Stimulated activated CD8-positive, alpha-beta memory T cell treated with anti-CD3 and anti-CD28 coated beads, Interleukin-15, amount 100 ng/mL, for 4 hours (primary cell): ENCODE measurements around the gene WNT9B.
"Not testable (repeated sequence)": the region's sequence is repeated elsewhere in the genome, so short reads cannot be mapped to it uniquely, and the experiment has no call there.

Source experiments
- DNase-seq, 2 donors: peaks; one replicate each; pipeline ENCODE4 v3.0.0-alpha.2; 2020; ENCODE audit warnings: low read depth in 2 of 2

WNT9B gene

GRCh38 chr17:46911311-46911710, 59.9 kb downstream of the WNT9B start:
- no peak for DNase-seq

GRCh38 chr17:46915596-46915995, 64.2 kb downstream of the WNT9B start:
- no peak for DNase-seq

- no peak for DNase-seq
Observed at GRCh38 chr17:46916211-46916610, 64.8 kb downstream of the WNT9B start.

GRCh38 chr17:46916623-46917022, 65.2 kb downstream of the WNT9B start:
- no peak for DNase-seq

DNA sequence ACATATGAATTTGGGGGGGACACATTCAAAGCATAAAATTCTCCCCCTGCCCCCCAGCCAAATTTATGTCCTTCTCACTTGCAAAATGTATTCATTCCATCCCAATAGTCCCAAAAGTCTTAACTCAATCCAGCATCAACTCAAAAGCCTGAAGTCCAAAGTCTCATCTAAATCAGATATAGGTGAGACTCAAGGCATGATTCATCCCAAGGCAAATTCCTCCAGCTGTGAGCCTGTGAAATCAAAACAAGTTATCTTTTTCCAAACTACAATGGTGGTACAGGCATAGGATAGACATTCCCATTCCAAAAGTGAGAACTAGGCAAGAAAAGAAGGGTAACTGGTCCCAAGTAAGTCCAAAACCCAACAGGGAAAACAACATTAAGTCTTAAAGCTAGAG, 65.7 kb downstream of the WNT9B start:
- no peak for DNase-seq

GRCh38 chr17:46917516-46917915, 66.1 kb downstream of the WNT9B start:
- no peak for DNase-seq

DNA sequence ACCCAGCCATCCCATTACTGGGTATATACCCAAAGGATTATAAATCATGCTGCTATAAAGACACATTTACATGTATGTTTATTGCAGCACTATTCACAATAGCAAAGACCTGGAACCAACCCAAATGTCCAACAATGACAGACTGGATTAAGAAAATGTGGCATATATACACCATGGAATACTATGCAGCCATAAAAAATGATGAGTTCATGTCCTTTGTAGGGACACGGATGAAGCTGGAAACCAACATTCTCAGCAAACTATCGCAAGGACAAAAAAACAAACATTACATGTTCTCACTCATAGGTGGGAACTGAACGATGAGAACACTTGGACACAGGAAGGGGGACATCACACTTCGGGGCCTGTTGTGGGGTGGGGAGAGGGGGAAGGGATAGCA, 70.6 kb downstream of the WNT9B start:
- not testable (repeated sequence) for DNase-seq

- DNase-seq: no peak
Observed at GRCh38 chr17:46922487-46922803, 71.1 kb downstream of the WNT9B start.

DNA sequence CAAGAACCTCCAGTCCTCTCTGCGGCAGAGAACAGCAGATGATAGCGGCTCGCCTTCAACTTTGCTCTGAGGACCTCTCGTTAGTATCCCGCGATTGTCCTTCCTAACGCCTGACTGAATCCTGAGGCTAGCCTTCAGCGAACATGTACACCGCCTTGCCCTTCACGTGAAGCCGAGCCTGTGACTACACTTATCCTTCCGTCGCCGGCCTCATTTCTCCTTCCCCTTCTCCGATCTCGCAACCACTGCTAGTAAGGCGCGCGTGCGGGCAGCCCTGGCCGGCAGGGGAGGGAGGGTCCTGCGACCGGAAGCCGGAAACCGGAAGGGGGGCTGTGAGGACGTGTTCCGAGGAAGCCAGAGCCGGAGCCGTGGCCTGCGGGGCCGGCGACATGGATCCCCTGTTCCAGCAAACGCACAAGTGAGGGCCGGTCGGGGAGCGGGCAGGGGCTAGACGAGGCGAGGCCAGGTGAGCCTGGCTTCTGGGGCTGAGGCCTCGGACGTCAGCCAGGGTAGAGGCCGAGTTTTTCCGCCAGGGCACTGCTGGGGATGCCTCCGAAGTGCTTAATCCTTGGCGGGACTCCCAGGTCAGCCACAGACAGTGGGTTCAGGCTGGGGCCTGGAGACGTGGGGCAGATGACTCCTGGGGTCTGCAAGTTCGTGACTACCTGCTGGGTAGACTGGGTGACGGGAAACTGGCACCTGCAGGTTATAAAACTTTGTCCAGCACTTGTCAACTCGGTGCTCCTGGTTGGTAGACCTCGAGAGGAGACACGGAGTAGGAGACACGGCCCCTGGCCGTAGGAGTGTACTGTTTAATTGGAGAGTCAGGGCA, 71.6 kb downstream of the WNT9B start, which contains the start of gene GOSR2:
Gene GOSR2 (plus strand): TSS at position 357 of the 832 bp plus-strand sequence. CDS start 33 bp downstream, at position 390.
- peak; percentile 78 to 79 for DNase-seq

- no peak for DNase-seq
Observed at GRCh38 chr17:46925185-46925868, 73.9 kb downstream of the WNT9B start.

- DNase-seq: no peak
Observed at GRCh38 chr17:46928467-46929261, 77.3 kb downstream of the WNT9B start.

DNA sequence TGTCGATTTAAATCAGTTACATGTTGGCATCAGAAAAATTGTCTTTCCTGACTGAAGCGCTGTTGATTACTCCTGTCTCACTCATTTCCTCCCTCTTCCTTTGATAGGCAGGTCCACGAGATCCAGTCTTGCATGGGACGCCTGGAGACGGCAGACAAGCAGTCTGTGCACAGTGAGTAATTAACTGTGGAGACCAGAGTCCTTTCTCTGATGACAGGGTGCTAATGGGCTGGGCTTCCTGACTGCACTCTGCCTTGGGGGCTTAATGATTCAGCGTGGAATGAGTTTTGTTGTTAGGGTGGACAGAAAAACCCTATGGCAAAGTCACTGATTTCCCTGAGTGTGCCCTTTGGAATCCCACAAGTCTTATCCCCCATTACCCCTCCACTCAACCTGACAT, 78.0 kb downstream of the WNT9B start:
- no peak for DNase-seq

DNA sequence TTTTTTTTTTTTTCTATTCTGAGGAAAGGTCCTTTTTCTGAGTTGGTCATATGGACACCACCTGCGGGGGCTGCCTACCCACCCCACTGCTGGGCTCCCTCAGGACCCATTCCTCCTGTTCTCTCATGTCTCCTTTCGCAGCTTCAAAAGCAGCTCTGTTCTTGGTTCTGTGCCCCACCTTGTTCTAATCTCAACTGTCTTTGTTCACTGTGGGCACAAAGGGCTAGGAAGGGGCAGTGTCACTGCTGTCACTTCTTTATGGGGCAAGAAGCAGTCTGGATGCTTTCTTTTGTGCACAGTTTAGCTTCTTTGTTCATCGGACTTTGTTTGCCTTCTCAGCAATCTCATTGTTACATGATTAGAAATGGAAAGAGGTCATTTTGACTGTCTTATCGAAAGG, 78.7 kb downstream of the WNT9B start:
- no peak for DNase-seq

DNA sequence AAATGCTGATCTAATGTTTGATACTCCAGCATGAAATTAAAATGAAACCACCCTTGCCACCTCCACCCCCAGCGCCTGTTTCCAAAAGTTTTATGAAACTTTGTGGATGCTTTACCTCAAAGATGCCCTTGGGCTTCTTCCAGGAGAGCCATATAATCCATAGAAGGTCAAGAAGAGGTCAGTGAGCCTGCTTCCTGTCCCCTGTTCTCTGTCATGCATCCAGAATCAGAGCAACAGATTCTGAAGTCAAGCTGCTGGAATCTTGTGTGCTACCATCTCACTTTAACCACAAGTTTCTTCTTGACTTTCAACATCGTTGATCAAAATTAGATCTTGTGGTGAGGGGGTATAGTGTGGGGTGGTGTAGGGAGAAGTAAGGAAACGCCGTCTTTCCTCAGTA, 80.2 kb downstream of the WNT9B start:
- no peak for DNase-seq

DNA sequence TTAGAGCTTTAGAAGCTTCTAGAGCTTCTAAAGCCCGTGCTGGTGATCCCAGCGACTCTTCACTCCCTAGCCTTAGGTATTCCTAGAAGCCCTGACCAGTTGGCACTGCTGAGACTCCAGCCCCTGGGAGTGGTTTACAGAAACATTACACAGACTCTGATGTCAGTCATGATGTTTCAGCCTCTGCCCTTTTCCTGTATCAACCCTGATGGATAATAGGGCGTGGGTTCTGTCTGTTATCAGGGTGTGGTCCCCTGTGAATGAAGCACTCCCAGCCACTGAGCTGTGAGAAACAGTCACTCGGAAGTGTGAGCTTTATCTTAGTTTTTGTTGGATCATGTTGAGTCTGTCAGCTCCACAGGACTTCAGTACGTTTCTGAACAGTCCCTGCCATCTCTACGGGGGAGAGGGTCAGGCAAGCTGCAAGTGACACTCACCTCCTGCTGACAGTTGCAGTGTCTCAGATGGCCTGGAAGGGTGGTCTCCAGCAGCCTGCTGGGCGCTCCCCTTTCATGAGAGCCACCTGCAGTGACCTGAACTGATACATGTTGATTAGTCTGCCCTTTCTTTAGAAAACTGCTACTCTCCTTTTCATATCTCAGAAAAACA, 84.4 kb downstream of the WNT9B start:
- no peak for DNase-seq
